Body of pancreas (tissue), 4 donors: ENCODE results near the gene TCHH. TPM values are rescaled to one million over a fixed set of nuclear protein-coding genes. Genes with fewer than 3 reads are reported as not detected.

Source experiments
- ATAC-seq: fragments of 150-250 bp; one replicate; pipeline ENCODE4 v1.9.1; 2016
- DNase-seq, 4 donors: peaks; one replicate each; pipeline ENCODE4 v3.0.0-alpha.2; 2019
- H3K27ac ChIP-seq, 4 donors: fragments of 200-600 bp; sonication (generic); 1 replicate in 3 of 4; 2 replicates in 1 of 4; pipeline versions ENCODE4 v1.5.1 to v1.6.1; 2016 to 2019; ENCODE audit warnings: mild to moderate bottlenecking in 1 of 4, mixed read lengths in 1 of 4, moderate library complexity in 1 of 4
- H3K27me3 ChIP-seq, 2 donors: fragments of 200-600 bp; sonication (generic); one replicate each; pipeline ENCODE4 v1.6.0; 2016; ENCODE audit warnings: mild to moderate bottlenecking in 1 of 2
- H3K36me3 ChIP-seq, 2 donors: fragments of 200-600 bp; sonication (generic); replicated peaks in 1 of 2; 2 replicates each; pipeline ENCODE4 v1.5.1; 2016; ENCODE audit warnings: low read depth in 2 of 2; ENCODE audit not compliant: insufficient read depth in 1 of 2
- H3K4me1 ChIP-seq: fragments of 200-600 bp; sonication (generic); one replicate; pipeline ENCODE4 v1.6.0; 2016
- H3K4me3 ChIP-seq, 2 donors: fragments of 200-600 bp; sonication (generic); 1 replicate in 1 of 2; 2 replicates in 1 of 2; pipeline ENCODE4 v1.5.1; 2016 to 2019
- H3K9me3 ChIP-seq, 3 donors: fragments of 200-600 bp; sonication (generic); 1 replicate in 2 of 3; 2 replicates in 1 of 3; pipeline ENCODE4 v1.5.1; 2016
- POLR2A ChIP-seq, 3 donors: fragments of 450-650 bp; IDR thresholded peaks; one replicate each; pipeline ENCODE4 v1.6.1; 2016; ENCODE audit warnings: antibody characterized with exemption in 3 of 3, mild to moderate bottlenecking in 2 of 3
- WGBS, 2 donors: methylation state at CpG; one replicate each; pipeline ENCODE4 v1.1.5; 2017; 5-methylcytosine and 5-hydroxymethylcytosine counted together
- intact Hi-C: fragments of 100-400 bp; cut with DNase I; formaldehyde crosslinking; loops from one replicate; pipeline ENCODE4 v1.15.1; 2023
- total RNA-seq, 2 donors: library from RNA; depleted of rRNA; stranded (reverse); fragments of >200 nt; gene quantifications; one replicate each; pipeline ENCODE4 v1.1.0, GENCODE V29; 2016
- TF ChIP-seq, protein P1 (sequence below), 7 experiments: fragments of 450-650 bp in 4 of 7; fragments of 200-600 bp in 3 of 7; sonication (generic) in 3 of 7; IDR thresholded peaks; one replicate each; pipeline ENCODE4 v1.5.1; 2016 to 2019; ENCODE audit warnings: antibody characterized with exemption in 7 of 7

TCHH gene
- total RNA-seq, 2 donors from 2014 or later: under 0.01 TPM; not detected in 1

DNA sequence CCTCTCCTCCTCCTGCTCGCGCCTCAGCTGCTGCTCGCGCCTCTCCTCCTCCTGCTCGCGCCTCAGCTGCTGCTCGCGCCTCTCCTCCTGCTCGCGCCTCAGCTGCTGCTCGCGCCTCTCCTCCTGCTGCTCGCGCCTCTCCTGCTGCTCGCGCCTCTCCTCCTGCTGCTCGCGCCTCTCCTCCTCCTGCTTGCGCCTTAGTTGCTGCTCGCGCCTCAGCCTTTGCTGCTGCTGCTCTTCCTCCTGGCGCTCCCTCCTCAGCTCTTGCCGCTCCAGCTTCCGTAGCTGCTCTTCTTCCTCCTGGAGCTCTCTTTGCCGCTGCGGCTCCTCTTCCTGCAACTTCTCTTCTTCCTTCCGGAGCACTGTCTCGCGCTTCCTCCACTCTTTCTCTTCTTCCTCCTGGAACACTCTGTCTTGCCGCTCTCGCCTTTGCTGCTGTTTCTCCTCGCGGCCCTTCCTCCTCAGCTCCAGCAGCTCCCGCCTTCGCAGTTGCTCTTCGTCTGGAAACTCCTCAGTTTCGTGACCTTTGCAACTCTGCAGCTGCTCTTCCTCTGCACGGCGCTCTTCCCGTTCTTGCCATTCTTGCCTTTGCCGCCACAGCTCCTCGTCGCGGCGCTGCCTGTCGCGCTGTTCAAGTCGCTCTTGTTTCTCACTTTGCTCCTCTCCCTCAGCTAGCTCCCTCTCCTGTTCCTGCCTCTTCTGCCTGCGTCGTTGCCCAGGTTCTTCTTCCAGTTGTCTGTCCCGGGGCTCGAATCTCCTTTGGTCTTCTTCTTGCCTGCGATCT is 3.0 kb downstream of the TCHH start:
- TF ChIP-seq, protein P1, sequence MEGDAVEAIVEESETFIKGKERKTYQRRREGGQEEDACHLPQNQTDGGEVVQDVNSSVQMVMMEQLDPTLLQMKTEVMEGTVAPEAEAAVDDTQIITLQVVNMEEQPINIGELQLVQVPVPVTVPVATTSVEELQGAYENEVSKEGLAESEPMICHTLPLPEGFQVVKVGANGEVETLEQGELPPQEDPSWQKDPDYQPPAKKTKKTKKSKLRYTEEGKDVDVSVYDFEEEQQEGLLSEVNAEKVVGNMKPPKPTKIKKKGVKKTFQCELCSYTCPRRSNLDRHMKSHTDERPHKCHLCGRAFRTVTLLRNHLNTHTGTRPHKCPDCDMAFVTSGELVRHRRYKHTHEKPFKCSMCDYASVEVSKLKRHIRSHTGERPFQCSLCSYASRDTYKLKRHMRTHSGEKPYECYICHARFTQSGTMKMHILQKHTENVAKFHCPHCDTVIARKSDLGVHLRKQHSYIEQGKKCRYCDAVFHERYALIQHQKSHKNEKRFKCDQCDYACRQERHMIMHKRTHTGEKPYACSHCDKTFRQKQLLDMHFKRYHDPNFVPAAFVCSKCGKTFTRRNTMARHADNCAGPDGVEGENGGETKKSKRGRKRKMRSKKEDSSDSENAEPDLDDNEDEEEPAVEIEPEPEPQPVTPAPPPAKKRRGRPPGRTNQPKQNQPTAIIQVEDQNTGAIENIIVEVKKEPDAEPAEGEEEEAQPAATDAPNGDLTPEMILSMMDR (IDR thresholded peaks at IDR 0.05): no peak
- no peak for TF ChIP-seq POLR2A (IDR thresholded peaks at IDR 0.05)
- DNase-seq (peak in 2 of 4 donors; percentile 8 to 9), ATAC-seq (no peak)
- H3K4me1 ChIP-seq: peaks cover 54% of the 10 kb centered on the region
- intact Hi-C loops: no loop called here
- H3K36me3 ChIP-seq: no peaks in the 10 kb centered on the region
- H3K27me3 ChIP-seq: peaks cover 0 to 55% of the 10 kb centered on the region in 2 donors
- no peak overlapping the region for H3K27ac ChIP-seq
- 2% methylated on average over 52 to 53 of the region's 53 CpGs for WGBS, 2 donors
- peaks cover 0 to 16% (median 0%) of the 10 kb centered on the region in 3 donors for H3K9me3 ChIP-seq
- no peak overlapping the region for H3K4me3 ChIP-seq

DNA sequence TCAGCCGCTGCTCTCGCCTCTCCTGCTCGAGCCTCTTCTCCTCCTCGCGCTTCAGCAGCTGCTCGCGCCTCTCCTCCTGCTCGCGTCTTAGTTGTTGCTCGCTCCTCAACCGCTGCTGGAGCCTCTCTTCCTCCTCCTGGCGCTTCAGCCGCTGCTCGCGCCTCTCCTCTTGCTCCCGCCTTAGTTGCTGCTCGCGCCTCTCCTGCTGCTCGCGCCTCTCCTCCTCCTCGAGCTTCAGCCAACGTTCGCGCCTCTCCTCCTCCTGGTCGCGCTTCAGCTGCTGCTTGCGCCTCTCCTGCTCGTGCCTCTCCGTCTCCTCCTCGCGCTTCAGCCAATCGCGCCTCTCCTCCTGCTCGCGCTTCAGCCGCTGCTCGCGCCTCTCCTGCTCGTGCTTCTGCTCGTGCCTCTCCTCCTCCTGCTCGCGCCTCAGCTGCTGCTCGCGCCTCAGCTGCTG is 3.7 kb downstream of the TCHH start:
- TF ChIP-seq, protein P1 (IDR thresholded peaks at IDR 0.05): no peak
- no peak for TF ChIP-seq POLR2A (IDR thresholded peaks at IDR 0.05)
- ATAC-seq (no peak), DNase-seq (peak in 2 of 4 donors; percentile 3 to 10)
- H3K9me3 ChIP-seq: peaks cover 0 to 16% (median 0%) of the 10 kb centered on the region in 3 donors
- peaks cover 54% of the 10 kb centered on the region for H3K4me1 ChIP-seq
- intact Hi-C loops: no loop called here
- H3K36me3 ChIP-seq: no peaks in the 10 kb centered on the region
- H3K27me3 ChIP-seq: peaks cover 0 to 63% of the 10 kb centered on the region in 2 donors
- peak overlapping the region in 1 of 2 donors; percentile 10 for H3K4me3 ChIP-seq
- WGBS, 2 donors: 1% methylated on average over 44 of the region's 44 CpGs
- H3K27ac ChIP-seq: no peak overlapping the region

DNA sequence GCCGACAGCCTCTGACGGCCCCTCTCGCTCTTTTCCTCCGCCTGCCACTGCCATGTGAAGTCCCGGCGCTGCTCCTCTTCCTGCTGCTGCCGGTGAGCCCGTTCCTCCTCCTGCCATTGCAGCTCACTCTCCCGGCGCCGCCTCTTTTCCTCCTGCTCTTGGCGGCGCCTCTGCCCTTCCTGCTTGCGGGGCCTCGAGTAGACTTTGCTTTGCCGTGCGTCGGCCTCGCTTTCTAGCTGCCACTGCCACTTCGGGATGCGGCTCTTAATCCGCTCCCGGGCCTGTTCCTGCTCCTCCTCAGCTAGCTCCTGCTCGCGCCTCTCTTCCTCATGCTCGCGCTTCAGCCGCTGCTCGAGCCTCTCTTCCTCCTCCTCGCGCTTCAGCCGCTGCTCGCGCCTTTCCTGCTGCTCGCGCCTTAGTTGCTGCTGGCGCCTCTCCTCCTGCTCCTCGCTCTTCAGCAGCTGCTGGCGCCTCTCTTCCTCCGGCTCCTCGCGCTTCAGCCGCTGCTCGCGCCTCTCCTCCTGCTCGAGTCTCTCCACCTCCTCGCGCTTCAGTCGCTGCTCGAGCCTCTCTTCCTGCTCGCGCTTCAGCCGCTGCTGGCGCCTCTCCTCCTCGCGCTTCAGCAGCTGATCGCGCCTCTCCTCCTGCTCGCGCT is 4.3 kb downstream of the TCHH start:
- intact Hi-C loops: no loop called here
- Histone ChIP-seq H3K27ac (no peak overlapping the region), H3K9me3 (peaks cover 0 to 16% (median 0%) of the 10 kb centered on the region in 3 donors), H3K36me3 (no peaks in the 10 kb centered on the region), H3K27me3 (peaks cover 0 to 66% of the 10 kb centered on the region in 2 donors), H3K4me1 (peaks cover 54% of the 10 kb centered on the region), H3K4me3 (peak overlapping the region in 1 of 2 donors; percentile 10)
- DNase-seq (peak; percentile 7 to 24 (median 18)), ATAC-seq (peak; percentile 38)
- WGBS, 2 donors: 0 to 1% methylated on average over 57 to 60 of the region's 60 CpGs
- TF ChIP-seq POLR2A (IDR thresholded peaks at IDR 0.05): no peak
- TF ChIP-seq, protein P1 (IDR thresholded peaks at IDR 0.05): no peak

DNA sequence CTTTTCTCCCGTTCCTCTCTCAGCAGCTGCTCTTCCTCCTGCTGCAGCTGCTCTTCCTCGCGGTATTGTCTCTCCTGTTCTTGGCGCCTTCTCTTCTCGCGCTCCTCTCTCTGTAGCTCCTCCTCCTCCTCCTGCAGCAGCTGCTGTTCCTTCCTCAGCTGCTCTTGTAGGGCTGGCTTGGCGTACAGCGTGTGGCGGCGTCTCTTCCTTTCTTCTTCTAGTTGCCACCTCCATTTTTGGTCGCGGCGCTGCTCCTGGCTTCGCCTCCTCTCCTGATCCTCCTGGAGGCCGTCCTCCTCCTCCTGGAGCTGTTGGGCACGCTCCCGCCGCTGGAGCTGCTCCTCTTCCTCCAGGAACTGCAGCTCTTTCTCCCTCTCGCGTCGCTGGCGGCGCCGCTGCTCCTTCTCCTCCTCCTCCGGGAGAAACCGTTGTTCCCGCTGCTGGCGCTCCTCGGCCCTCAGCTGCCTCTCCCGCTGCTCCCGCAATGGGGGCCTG is 4.8 kb downstream of the TCHH start:
- peaks cover 0 to 16% (median 0%) of the 10 kb centered on the region in 3 donors for H3K9me3 ChIP-seq
- intact Hi-C loops: no loop called here
- H3K4me3 ChIP-seq: peak overlapping the region in 1 of 2 donors; percentile 1
- peaks cover 54% of the 10 kb centered on the region for H3K4me1 ChIP-seq
- WGBS, 2 donors: 1 to 3% methylated on average over 31 of the region's 31 CpGs
- TF ChIP-seq, protein P1 (IDR thresholded peaks at IDR 0.05): no peak
- no peak for TF ChIP-seq POLR2A (IDR thresholded peaks at IDR 0.05)
- no peak overlapping the region for H3K27ac ChIP-seq
- no peaks in the 10 kb centered on the region for H3K36me3 ChIP-seq
- DNase-seq (peak; percentile 7 to 31 (median 16)), ATAC-seq (peak; percentile 24)
- H3K27me3 ChIP-seq: peaks cover 0 to 66% of the 10 kb centered on the region in 2 donors
